NT2/D1 (cell line): ENCODE results near the gene TMEM184C.

Experiments used
- SUZ12 ChIP-seq: IDR thresholded peaks from 2 replicates; pipeline ENCODE4 v1.6.1; 2011; ENCODE audit not compliant: insufficient read length, insufficient read depth; ENCODE audit errors: extremely low read depth
- YY1 ChIP-seq: IDR thresholded peaks from 2 replicates; pipeline ENCODE4 v1.6.1; 2011; ENCODE audit not compliant: insufficient read length, insufficient read depth
- ZNF274 ChIP-seq: IDR thresholded peaks from 2 replicates; pipeline ENCODE4 v1.6.1; 2011; ENCODE audit warnings: mild to moderate bottlenecking, low read depth, low read length

- TF ChIP-seq YY1 (no peak), SUZ12 (no peak), ZNF274 (no peak)
Observed at GRCh38 chr4:147709999-147710398, 92.8 kb downstream of the TMEM184C start.
